GM21381 (cell line): Measurements from ENCODE around the gene TMEM222.

ENCODE experiments used
- ATAC-seq: cut with Tn5 transposase; IDR thresholded peaks from one replicate; pipeline ENCODE4 v1.9.1; 2021; ENCODE audit warnings: mild to moderate bottlenecking, moderate library complexity; ENCODE audit not compliant: unreplicated experiment

Gene TMEM222

DNA sequence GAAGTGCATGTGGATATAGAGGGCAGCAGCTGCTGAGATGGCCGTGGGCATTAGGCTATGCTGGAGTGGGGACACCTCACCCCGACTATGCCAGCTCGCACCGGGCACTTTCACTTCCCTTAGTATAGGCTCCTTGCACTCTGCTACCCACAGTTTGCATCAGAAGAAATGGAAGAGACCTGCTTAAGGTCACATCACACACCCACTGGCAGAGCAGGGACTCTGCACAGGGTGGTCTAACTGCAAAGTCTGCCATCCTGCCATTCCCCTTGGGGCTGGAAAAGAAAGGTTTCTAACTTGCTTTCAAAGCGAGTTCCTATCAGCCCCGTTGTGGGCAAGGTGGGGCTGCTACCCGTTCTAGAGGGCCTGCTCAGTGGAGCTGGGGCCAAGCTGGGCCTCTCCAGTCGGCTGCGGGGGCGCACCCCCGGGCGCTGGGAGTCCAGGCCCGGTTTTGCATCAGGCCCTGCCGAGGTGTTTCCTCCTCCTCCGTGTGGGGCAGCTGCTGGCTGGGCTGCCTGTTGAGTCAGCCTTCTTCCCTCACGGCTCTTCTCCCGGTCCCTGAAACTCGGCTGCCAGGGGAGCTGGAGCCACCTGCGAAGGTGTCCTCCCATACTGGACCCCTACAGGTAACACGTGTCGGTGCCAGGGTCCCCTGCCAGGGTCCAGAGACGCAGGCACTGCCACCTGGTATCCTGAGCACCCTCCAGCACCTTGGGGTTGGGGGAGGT lies 19.7 kb downstream of the TMEM222 start, which contains the start of gene SYTL1:
Gene SYTL1, plus strand, starts transcription at position 498 of the 728 bp plus-strand sequence. CDS start 3,313 bp downstream, outside the sequence.
- ATAC-seq, result no peak

DNA sequence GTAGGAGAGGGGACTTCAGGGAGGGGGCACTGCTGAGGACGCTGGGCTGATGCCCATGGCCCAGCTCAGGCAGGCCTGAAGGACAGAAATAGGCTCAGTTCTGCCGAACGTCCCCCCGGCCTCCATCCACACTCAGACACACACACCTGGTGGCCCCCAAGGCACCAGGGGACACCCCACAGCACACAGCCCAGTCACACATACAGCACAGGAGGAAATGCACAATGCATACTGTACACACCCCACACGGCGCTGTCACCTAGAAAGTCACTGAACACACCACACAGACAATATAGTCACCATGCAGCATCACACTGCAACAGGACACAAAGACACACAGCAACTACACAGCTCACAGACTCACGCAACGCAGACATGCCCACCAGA lies 20.4 kb downstream of the TMEM222 start:
- no peak for ATAC-seq

DNA sequence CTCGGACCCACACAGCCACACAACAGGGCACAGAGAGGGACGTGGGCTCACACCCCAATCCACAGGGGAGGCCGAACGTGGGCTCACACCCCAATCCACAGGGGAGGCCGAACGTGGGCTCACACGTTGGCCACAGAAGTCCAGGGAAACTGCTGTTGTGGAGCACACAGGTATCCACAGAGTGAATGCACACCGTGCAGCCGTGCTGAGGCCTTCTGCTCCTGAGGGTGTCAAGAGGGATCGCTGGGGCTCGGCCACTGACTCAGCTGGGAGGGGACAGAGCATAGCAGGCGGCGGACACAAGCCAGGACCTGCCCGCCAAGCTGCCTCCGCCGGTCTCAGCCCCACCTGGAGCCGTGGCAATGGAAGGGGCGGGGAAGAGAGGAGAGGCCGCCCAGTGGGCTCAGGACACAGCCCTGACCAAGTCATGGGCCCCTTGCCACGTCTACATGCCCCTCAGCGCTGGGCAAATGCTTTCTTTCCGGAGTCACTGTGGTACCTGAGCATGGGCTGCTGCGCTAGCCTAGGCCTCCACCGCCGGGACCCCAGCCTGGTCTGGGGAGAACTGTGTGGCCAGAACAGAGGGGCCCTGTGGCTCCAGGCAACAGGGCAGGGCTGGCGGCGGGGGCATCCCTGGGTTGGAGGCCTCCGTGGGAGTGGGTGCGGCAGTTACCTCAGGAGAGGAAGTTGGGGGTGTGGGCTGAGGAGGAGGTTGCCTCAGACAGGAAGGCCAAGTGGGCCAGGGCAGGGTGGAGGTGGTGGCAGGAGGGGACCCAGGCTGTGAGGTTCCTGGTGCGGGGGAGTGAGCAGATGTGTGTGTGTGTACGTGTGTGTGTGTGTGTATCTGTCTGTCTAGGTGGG lies 21.0 kb downstream of the TMEM222 start:
- ATAC-seq, result peak; percentile 39

DNA sequence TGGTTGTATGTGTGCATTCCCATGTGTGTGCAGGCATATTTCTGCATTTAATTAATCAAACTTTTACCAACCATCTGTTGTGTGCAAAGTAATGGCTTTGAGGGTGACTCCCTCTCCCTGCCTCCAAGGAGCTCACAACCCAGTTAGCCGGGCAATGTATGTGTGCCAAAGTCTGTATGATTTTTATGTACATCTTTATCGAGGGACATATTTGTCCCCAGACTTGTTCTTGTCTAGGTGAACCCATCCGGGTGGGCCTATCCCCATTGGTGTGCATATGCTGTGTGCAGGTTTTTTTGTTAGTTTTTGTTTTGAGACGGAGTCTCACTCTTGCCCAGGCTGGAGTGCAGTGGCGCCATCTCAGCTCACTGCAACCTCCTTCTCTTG lies 21.7 kb downstream of the TMEM222 start:
- ATAC-seq, result no peak

- no peak for ATAC-seq
Observed at GRCh38 chr1:27345272-27345671, 23.3 kb downstream of the TMEM222 start.

DNA sequence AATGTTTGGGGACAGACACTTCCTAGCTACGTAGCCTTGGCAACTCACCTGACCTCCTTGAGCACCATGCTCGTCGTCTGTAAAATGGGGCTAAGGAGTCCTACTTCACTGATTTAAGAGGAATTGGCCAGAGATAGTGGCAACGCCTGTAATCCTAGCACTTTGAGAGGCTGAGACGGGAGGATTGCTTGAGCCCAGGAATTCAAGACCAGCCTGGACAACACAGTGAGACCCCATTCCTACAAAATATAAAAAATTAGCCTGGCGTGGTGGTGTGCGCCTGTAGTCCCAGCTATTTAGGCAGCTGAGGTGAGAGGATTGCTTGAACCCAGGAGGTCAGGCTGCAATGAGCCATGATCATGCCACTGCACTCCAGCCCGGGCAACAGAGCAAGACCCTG lies 24.4 kb downstream of the TMEM222 start:
- no peak for ATAC-seq

DNA sequence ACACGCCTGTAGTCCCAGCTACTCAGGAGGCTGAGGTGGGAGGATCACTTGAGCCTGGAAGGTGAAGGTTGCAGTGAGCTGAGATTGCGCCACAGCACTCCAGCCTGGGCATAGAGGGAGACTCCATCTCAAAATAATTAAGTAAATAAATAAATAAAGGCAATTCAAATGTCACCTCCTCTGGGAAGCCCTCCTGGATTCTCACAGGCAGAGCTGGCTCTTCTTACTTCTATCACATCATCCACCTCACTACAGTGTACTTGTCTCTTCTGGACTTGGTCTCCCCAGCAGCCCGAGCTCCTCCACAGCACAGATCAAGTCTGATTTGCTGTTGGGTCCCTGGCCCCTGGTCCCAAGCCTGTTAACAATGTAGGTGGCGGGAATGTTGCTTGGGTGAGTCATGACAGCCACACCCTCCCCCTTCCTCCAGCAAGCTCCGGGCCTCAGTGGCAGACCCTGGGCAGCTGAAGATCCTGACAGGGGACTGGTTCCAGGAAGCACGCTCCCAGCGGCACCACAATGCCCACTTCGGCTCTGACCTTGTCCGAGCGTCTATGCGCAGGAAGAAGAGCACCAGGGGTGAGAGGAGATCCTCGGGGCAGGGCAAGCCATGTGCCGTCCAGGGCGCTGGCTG lies 25.1 kb downstream of the TMEM222 start:
- ATAC-seq, result no peak

DNA sequence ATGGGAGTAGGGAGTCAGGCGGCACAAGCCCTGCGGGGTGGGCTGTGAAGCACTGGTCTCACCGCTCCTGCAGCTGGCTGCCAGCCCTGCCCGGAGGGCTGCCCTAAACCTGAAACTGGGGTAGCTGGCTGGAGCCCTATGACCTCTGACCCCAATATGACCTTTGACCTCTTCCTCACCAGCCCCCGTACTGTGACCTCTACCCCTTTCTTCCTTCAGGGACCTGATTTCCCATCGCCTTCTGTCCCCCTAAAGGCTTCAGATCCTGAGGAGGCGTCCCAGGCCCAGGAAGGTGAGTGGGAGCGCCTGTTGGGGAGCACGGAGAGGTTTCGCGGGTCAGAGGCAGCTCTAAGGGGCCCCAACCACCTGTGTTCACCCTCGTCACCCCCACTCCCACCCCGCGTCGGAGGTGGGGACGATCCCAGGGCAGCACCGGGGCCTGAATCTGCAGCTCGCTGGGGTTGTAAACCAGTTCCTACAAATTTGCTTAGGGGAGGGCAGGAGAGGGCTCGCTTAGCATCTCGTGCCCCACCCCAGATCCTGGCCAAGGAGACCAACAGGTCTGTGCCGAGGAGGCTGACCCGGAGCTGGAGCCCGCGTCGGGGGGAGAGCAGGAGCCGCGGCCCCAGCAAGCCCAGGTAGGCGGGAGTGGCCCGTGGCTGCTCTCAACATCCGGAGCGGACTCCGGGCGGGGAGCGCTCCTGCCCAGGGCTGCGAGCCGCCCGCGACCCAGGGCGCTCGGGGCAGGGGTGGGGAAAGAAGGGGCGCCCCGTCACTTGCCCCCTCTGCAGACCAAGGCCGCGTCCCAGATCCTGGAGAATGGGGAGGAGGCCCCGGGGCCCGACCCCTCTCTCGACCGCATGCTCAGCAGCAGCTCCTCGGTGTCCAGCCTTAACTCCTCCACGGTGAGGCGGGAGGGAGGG lies 27.2 kb downstream of the TMEM222 start:
- ATAC-seq, result no peak

GRCh38 chr1:27349784-27350662 lies 28.1 kb downstream of the TMEM222 start:
- no peak for ATAC-seq

DNA sequence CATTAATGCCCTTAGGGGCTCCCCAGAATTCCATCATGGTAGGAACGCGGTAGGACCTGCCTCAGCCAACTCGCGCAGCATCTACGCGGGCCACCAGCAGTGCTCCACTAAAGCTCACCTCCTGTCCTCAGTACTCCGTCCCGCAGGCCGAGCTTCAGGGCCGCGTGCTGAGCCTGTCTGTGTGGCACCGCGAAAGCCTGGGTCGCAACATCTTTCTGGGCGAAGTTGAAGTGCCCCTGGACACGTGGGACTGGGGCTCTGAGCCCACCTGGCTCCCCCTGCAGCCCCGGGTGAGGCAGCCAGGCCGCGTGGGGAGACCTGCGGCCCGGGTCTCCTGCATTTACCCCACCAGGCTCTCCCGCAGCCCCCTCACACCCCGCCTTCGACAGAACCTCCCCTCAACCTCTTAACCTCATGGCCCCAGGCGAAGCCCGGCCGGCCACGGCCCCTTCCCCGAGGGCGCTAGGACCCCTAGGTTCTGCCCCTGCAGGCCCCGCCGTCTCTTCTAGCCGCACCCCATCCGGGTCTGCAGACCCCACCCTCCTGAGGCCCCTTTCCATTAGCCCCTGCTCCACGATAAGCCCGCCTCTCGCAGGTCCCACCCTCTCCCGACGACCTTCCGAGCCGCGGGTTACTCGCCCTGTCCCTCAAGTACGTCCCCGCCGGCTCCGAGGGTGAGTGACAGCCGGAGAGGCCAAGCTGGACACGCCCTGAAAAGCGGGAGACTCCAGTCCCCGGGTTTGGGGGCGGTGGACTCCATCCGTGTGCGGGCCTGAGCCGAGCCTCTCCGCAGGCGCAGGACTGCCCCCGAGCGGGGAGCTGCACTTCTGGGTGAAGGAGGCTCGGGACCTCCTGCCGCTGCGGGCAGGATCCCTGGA lies 28.9 kb downstream of the TMEM222 start:
- ATAC-seq, result no peak

DNA sequence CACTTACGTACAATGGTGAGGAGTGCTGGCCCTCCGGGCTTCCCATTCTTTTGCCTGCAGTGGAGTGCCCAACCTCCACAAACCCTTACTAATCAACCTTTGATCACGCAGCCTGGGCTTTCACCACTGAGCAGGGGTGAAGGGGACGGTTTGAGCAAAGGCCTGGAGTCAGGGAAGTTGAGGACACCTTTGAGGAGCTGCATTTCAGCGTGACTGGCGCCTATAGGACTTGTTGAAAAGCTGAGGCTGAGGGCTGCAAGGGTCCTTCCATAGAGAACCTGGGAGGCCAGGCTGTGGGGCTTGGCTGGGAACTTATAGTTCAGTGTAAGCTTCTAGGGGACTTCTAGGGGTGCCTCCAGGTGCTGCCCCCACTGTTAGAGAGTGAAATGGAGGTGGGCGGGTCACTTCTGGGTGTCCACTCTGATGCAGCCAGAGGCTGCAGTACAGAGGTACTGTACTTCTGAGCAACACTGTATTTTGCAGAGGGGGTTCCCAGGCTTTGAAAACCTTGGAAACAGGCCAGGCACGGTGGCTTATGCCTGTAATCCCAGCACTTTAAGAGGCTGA lies 29.7 kb downstream of the TMEM222 start:
- ATAC-seq, result no peak

GRCh38 chr1:27353166-27353565 lies 31.2 kb downstream of the TMEM222 start:
- ATAC-seq, result no peak

DNA sequence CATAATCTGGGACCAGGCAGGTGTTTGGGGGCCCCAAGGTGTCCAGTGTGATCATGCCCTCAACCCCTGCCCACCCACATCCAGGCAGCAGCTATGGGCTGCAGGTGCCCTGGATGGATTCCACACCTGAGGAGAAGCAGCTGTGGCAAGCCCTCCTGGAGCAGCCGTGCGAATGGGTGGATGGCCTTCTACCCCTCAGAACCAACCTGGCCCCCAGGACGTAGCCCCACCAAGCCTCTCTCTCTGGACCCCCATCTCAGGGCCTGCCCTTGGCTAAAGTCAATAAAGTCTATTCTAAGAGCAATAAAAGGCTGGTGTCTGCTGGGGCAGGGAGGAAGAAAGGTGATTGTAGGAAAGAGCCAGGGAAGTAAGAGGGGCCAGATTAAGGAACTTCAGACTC lies 31.7 kb downstream of the TMEM222 start:
- ATAC-seq, result no peak

DNA sequence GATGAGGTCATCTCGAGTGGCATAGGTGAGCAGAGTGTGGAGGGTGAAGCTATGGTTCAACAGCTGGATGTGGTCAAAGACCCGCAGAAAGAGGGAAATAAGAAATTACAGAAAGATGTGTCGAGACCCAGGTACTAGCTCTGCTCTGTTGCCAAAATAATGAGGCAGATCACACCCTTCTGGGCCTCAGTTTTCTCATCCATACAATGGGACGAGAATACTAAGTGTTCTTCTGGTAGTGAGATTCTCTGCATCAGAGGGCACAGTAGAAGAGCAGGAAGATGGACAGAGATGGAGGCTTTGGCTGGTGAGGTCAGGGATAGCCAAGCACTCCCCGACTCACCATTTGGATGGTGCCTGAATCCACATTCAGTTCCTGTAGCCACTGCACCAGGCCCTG lies 33.7 kb downstream of the TMEM222 start:
- ATAC-seq, result no peak

DNA sequence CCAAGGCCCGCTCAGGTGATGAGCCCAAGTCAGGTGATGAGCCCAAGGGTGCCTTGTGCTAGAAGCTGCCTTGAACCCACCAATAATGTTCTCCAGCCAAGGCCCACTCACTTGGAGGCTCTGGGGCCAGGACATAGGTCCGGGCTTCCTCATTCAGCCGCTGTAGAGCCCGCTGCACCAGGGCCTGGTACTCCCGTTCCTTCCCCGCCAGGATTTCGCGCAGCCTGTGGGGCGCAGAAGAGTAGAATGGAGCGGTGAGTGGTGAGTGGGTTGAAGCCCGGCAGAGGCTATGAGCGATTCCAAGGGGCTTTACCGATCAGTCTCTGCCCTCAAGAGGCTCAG lies 34.3 kb downstream of the TMEM222 start:
- ATAC-seq, result no peak

DNA sequence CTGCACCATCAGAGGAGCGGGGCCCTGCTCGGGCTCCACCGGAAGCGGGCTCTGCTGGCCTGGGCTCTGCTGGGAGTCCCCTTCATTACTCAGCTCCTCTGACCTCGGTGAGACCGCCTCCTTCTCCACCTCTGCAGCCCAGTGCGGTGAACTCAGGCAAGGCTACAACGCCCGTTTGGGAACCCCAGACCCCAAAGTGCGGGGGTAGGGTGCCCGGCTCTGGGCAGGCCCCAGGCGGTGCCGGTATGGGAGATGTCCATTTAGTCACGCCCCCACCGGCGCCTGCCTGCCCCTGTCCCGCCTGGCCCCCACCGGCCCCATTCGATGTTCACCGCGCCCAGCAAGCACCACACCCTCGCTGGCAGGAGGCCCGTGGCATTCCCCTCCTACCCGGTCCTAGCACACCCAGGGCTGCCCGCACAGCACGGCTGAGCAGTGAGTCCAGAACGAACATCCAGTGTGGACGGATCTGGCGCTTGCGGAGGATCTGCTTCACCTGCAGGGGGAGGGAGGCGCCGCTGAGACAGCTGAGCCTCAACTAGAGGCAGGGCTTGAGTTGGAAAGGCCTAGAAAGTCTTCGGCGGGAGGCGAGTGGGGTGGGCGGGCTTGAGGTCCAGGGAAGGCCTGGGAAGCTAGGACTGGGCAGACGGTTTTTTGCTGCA lies 34.8 kb downstream of the TMEM222 start:
- ATAC-seq, result no peak

DNA sequence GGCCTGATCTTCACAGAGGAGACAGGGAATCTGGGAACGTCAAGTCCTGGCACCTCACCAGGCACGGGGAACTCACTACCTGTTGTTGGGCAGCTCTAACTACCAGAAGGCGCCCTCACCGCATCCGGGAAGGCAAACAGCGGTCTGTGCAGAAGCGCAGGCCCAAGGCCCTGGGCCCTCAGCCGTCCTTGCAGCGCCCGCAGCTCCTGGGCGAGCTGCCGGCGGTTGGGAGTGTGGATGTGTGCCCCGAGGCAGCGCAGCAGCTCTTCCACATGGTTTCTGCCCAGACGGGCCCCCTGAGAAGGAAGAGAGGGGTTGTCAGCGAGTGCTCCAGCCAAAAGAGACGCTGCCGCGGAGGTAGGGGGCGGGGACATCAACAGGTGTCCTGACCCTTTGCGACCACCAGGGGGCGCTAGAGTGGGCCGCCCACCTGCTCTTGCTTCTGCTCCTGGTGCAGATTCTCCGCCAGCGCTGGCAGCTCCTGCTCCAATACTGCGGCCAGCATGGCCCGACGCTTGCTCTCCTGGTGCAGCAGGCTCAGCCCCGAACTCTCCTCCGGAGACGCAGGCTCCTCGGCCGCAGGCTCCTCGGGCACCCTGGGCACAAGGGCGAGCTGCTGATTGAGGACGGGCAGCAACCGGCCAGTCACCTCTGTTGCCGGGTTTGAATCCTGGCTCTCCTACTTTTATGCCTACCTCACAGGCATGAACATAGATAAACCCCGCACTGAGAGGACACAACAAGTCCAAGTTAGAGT lies 35.5 kb downstream of the TMEM222 start:
- ATAC-seq, result no peak
